ENCODE data around the gene IRX4. TPM values are rescaled to one million over a fixed set of nuclear protein-coding genes. Genes with fewer than 3 reads are reported as not detected.

The IRX4 gene
- total RNA-seq, 1 donor from 2014 or later: 0.68 TPM

GRCh38 chr5:1875843-1876659 lies 6.7 kb downstream of the IRX4 start:
- H3K4me2 ChIP-seq (ENCODE audit: low read length): peak overlapping the region; percentile 26
- peaks cover 66% of the 10 kb centered on the region for H3K27me3 ChIP-seq (ENCODE audit: insufficient read depth, low read length)
- H3K4me3 ChIP-seq (ENCODE audit: insufficient read depth, low read depth, low read length): no peak overlapping the region
- Mint-ChIP-seq H3K4me3 (ENCODE audit: unreplicated experiment) (no peak overlapping the region), H3K27ac (ENCODE audit: unreplicated experiment) (peak overlapping the region; percentile 66), H3K36me3 (ENCODE audit: low read depth, unreplicated experiment) (peaks cover 3% of the 10 kb centered on the region), H3K4me1 (ENCODE audit: low read depth, unreplicated experiment) (no peaks in the 10 kb centered on the region), H3K27me3 (ENCODE audit: low read depth, unreplicated experiment) (peaks cover 56% of the 10 kb centered on the region), H3K9me3 (ENCODE audit: unreplicated experiment) (peaks cover 12% of the 10 kb centered on the region)
- H3K9me3 ChIP-seq (ENCODE audit: insufficient read depth, low read depth, low read length): no peaks in the 10 kb centered on the region
- DNase-seq (ENCODE audit: low read depth): no peak
- no peak for FAIRE-seq
- H3K4me1 ChIP-seq (ENCODE audit: insufficient read depth, low read length): no peaks in the 10 kb centered on the region
- no peaks in the 10 kb centered on the region for H3K79me2 ChIP-seq (ENCODE audit: insufficient read depth, low read length)
- no peaks in the 10 kb centered on the region for H4K20me1 ChIP-seq (ENCODE audit: insufficient read depth, low read length)
- H3K9ac ChIP-seq (ENCODE audit: low read length): no peak overlapping the region
- H2AFZ ChIP-seq (ENCODE audit: low read depth, low read length): no peak overlapping the region
- H3K36me3 ChIP-seq (ENCODE audit: insufficient read depth, low read length): no peaks in the 10 kb centered on the region
- H3K27ac ChIP-seq (ENCODE audit: low read depth, low read length): no peak overlapping the region
- no peak for TF ChIP-seq CTCF (IDR thresholded peaks at IDR 0.05; ENCODE audit: insufficient read depth, low read depth, low read length)
- TF ChIP-seq EZH2 (IDR thresholded peaks at IDR 0.05; ENCODE audit: insufficient read depth, low read length): peak; percentile 83

GRCh38 chr5:1875281-1875842 lies 7.4 kb downstream of the IRX4 start:
- TF ChIP-seq CTCF (IDR thresholded peaks at IDR 0.05; ENCODE audit: insufficient read depth, low read depth, low read length) (no peak), EZH2 (IDR thresholded peaks at IDR 0.05; ENCODE audit: insufficient read depth, low read length) (no peak)
- Histone ChIP-seq H3K27me3 (ENCODE audit: insufficient read depth, low read length) (peaks cover 62% of the 10 kb centered on the region), H3K9me3 (ENCODE audit: insufficient read depth, low read depth, low read length) (no peaks in the 10 kb centered on the region), H3K4me2 (ENCODE audit: low read length) (peak overlapping the region; percentile 26), H4K20me1 (ENCODE audit: insufficient read depth, low read length) (no peaks in the 10 kb centered on the region), H3K4me1 (ENCODE audit: insufficient read depth, low read length) (no peaks in the 10 kb centered on the region), H3K4me3 (ENCODE audit: insufficient read depth, low read depth, low read length) (no peak overlapping the region), H3K79me2 (ENCODE audit: insufficient read depth, low read length) (no peaks in the 10 kb centered on the region), H3K36me3 (ENCODE audit: insufficient read depth, low read length) (no peaks in the 10 kb centered on the region), H3K27ac (ENCODE audit: low read depth, low read length) (no peak overlapping the region), H2AFZ (ENCODE audit: low read depth, low read length) (no peak overlapping the region), H3K9ac (ENCODE audit: low read length) (no peak overlapping the region)
- Mint-ChIP-seq H3K36me3 (ENCODE audit: low read depth, unreplicated experiment) (peaks cover 3% of the 10 kb centered on the region), H3K4me3 (ENCODE audit: unreplicated experiment) (no peak overlapping the region), H3K4me1 (ENCODE audit: low read depth, unreplicated experiment) (no peaks in the 10 kb centered on the region), H3K27ac (ENCODE audit: unreplicated experiment) (no peak overlapping the region), H3K27me3 (ENCODE audit: low read depth, unreplicated experiment) (peaks cover 50% of the 10 kb centered on the region), H3K9me3 (ENCODE audit: unreplicated experiment) (peaks cover 12% of the 10 kb centered on the region)
- DNase-seq (ENCODE audit: low read depth) (no peak), FAIRE-seq (no peak)

GRCh38 chr5:1874771-1875220 lies 7.9 kb downstream of the IRX4 start:
- Mint-ChIP-seq H3K4me1 (ENCODE audit: low read depth, unreplicated experiment) (no peaks in the 10 kb centered on the region), H3K9me3 (ENCODE audit: unreplicated experiment) (peaks cover 7% of the 10 kb centered on the region), H3K36me3 (ENCODE audit: low read depth, unreplicated experiment) (peaks cover 3% of the 10 kb centered on the region), H3K4me3 (ENCODE audit: unreplicated experiment) (no peak overlapping the region), H3K27me3 (ENCODE audit: low read depth, unreplicated experiment) (peaks cover 45% of the 10 kb centered on the region), H3K27ac (ENCODE audit: unreplicated experiment) (no peak overlapping the region)
- Histone ChIP-seq H3K9me3 (ENCODE audit: insufficient read depth, low read depth, low read length) (no peaks in the 10 kb centered on the region), H3K9ac (ENCODE audit: low read length) (no peak overlapping the region), H3K4me1 (ENCODE audit: insufficient read depth, low read length) (no peaks in the 10 kb centered on the region), H3K4me3 (ENCODE audit: insufficient read depth, low read depth, low read length) (no peak overlapping the region), H4K20me1 (ENCODE audit: insufficient read depth, low read length) (no peaks in the 10 kb centered on the region), H3K4me2 (ENCODE audit: low read length) (no peak overlapping the region), H3K27me3 (ENCODE audit: insufficient read depth, low read length) (peaks cover 56% of the 10 kb centered on the region), H3K79me2 (ENCODE audit: insufficient read depth, low read length) (no peaks in the 10 kb centered on the region), H3K27ac (ENCODE audit: low read depth, low read length) (no peak overlapping the region), H3K36me3 (ENCODE audit: insufficient read depth, low read length) (no peaks in the 10 kb centered on the region), H2AFZ (ENCODE audit: low read depth, low read length) (no peak overlapping the region)
- TF ChIP-seq EZH2 (IDR thresholded peaks at IDR 0.05; ENCODE audit: insufficient read depth, low read length): peak; percentile 0
- no peak for TF ChIP-seq CTCF (IDR thresholded peaks at IDR 0.05; ENCODE audit: insufficient read depth, low read depth, low read length)
- FAIRE-seq: no peak
- DNase-seq (ENCODE audit: low read depth): no peak
